ENCODE data around the gene OR6K2. TPM values are rescaled to one million over a fixed set of nuclear protein-coding genes. Genes with fewer than 3 reads are reported as not detected.
"Not testable (repeated sequence)": the region's sequence is repeated elsewhere in the genome, so short reads cannot be mapped to it uniquely, and the experiment has no call there.

OR6K2 gene, protein sequence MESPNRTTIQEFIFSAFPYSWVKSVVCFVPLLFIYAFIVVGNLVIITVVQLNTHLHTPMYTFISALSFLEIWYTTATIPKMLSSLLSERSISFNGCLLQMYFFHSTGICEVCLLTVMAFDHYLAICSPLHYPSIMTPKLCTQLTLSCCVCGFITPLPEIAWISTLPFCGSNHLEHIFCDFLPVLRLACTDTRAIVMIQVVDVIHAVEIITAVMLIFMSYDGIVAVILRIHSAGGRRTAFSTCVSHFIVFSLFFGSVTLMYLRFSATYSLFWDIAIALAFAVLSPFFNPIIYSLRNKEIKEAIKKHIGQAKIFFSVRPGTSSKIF
- total RNA-seq (ENCODE audit: insufficient read depth, low replicate concordance): 9.1 TPM

DNA sequence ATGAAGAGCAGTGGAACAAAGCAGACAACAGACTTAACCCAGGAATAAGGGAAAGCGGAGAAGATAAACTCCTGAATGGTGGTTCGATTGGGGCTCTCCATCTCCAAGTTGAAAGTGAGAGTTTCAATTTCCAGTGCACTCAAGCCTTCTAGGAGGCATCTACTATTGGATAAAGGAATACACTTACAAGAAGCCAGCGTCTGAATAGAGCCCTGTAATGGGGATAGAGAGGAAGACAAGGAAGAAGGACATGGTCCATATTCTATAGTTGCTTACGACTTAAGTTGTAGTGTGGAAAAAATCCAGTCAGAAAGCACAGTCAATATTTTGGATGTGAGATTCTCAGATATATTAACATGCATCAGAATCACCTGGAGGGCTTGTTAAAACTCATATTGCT is at the start of gene OR6K2:
Gene OR6K2 (minus strand): TSS at position 101 of the 400 bp plus-strand sequence. CDS start 0 bp downstream, at position 101.
- DNase-seq (ENCODE audit: low spot score): no peak

DNA sequence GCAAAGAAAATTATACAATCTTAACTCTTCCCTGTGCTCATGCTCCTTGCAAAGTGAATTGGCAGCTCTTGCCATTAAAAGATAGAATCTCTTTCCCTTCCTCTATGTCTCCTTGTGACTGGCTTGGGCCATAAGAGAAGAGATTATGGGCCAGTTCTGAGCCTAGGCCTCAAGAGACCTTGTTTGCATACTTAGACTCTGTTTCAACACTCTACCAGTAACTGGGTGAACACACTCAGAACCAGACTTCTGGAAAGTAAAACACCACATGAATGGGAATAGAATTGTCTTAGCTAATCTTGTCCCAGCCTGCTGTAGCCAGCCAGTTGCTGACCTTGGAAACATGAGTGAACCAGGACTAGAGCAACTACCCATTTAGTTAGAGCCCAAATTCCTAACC is 35.4 kb upstream of the OR6K2 start:
- no peak for DNase-seq (ENCODE audit: low spot score)

DNA sequence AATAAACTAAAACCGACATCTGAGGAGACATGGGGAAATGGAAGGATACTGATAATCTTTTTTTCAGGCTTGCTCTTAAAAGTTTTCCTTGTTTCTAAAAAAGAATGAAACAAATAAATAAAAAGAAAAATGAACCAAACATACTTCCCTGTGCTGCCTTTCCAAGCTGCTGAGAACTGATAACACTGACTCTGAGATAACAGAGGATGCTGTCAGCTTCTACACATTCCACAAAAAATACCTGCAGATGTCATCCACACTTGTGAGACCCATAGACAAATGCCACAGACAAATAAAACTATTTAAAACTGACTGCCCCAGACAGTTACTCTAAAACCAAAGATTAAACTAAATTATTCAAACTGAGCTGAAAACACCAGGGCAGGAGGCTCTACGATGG is 32.1 kb upstream of the OR6K2 start:
- DNase-seq (ENCODE audit: low spot score): no peak

DNA sequence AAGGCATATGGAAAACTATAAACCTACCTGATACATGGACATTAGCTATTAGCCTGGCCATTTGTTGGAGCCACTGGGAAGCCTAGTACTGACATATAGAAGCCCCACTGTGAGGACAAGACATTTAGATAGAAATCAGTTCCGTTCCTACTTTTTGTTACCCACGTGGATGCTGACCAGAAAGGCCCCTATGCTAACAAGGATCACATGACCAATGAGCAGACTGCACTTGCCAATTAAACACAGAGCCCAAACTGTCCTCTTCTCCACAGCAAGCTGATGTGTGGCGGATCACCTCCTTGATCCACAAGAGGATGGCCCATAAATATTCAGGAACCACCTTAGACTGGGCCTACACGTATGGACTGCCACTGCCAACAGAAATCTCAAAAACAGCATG is 31.3 kb upstream of the OR6K2 start:
- DNase-seq (ENCODE audit: low spot score): no peak

DNA sequence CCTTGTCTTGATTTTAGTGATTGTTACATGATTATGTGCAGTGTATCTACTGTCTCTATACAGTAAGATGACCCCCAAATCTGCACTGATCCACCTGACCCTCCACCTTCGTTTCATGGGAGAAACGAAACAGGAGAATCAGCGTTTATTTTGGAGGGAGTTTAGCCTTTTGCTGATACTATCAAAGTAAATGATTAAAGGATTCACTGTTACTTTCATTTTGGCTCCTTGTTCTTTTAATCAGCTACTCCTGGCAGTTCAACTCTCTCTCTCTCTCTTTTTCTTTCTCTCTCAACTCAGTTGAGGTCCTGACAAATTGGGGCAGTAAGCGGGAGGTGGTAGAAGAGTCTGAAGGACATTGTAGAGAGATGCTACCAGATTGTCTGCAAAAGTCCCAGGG is 30.0 kb upstream of the OR6K2 start:
- no peak for DNase-seq (ENCODE audit: low spot score)

DNA sequence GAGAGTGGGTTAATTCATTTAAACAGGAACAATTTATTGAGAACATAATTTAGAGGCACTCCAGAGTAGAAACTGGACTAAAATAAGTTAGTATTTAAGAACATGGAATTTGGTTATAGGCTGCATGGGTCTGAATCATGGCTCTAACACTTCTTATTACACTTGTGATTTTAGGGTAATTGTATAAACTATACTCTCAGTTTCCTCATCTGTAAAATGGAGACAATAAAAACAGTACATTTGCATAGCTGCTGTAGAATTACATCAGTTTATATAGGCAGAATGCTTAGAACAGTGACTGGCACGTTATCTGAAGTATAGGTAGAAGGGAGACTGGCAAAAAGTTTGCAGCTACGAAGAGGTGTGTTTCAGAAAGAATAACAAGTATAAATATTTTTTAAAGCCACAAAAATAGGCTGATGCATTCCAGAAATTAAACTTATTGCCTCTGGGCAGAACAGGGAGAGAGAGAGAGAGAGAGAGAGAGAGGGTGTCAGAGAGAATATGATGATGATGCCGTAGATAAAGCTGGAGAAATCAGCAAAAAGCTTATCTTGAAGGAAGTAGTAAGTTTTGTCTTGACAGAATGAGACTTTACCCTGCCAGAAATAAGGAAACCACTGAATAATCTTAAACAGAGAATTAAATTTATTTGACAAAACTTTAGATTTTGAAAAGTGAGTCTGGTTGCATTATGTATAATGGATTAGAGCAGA is 28.2 kb upstream of the OR6K2 start:
- peak; percentile 28 for DNase-seq (ENCODE audit: low spot score)

DNA sequence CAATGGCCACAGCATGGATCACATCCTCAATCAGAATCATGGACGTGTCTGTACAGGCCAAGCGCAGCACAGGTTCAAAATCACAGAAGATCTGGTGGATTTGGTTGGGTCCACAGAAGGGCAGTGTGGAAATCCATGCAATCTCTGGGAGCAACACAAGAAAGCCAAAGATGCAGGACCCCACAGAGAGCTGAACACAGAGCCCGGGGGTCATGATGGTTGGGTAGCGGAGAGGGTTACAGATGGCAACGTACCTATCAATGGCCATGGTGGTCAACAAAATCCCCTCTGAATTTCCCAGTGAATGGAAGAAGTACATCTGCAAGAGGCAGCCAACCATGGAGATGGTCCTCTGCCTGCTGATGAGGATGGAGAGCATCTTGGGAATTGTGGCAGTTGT is 24.0 kb upstream of the OR6K2 start:
- no peak for DNase-seq (ENCODE audit: low spot score)

DNA sequence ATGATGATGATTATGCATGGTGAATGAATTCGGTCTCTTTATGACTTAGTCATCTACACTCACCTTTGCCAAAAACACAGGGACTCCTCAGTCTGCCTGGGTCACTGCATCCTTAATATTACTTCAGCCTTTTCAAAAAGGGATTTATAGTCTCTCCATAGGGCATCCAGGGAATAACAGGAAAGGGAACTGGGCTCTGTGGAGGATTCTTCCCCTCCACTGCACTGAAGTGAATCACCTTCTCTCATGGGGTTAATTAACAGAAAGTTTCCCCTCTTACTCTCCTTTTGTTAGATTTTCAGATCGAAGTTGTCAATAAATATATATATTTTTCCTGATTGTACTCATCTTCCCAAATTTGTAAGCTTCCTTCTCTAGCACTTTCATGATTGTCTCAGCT is 20.2 kb upstream of the OR6K2 start, which contains the start of gene OR6K3:
Gene OR6K3 (minus strand): TSS at position 101 of the 400 bp plus-strand sequence. CDS start 2,605 bp downstream, outside the sequence.
- no peak for DNase-seq (ENCODE audit: low spot score)

DNA sequence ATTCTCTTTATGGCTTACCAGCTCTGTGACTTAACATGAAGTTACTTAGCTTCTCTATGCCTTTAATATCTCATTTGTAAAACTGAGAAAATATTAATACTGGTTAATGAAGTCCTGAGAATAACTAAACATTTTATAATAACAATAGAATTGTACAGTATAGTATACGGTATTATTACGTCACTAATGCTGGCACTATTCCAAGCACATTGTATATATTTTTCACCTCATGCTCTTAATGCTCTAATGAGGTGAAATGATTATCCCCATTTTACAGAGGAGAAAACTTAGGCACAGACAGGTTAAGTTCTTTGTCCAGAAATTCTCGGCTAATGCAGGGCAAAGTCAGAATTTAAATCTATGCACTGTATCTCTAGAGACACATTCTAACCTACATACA is 19.2 kb upstream of the OR6K2 start:
- DNase-seq (ENCODE audit: low spot score): no peak

DNA sequence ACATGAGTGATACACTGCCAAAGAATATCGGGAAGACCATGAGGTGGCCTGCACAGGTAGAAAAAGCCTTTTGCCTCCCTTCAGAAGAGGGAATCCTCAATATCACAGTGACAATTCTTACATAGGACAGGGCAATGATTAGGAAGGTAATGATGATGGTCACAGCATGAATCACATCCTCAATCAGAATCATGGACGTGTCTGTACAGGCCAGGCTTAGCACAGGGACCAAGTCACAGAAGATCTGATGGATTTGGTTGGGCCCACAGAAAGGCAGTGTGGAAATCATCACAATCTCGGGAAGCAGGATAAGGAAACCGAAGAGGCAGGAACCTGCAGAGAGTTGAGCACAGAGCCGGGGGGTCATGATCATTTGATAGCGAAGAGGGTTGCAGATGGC is 16.9 kb upstream of the OR6K2 start:
- no peak for DNase-seq (ENCODE audit: low spot score)

DNA sequence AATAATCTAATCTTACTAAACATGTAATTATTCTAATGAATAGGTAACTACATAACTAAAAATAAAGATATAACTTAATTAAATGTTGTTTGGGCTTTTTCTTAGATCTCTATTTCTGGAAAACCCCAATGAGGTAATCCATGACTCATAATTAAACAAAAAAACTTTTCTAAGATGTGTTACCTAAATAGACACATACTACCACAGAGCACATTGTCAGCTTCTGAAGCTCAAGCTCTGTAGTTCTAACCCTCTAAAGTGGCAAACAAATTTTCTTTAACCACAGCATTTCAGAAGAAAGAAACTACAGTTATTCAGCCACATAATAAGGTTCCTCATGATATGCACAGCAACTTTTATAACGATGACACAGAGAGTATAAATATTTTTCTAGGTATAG is 15.9 kb upstream of the OR6K2 start:
- no peak for DNase-seq (ENCODE audit: low spot score)

DNA sequence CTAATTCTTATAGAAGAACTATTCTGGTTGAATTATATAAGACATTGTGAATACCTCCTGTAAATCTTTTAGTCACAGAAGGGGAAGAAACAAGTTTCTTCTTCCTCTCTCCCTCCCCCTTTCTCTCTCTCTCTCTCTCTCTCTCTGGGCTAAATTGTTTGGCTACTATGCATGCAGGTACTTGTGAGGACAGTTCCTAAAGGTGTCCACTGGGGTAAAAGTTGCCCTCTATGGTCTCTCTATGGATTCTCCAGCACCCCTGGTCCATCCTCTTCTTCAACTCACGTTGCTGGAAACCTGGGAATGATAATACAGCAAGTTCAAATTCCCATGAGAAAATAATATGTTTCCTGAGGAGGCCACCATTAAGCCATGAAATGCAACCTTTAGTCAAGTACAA is 14.3 kb upstream of the OR6K2 start:
- DNase-seq (ENCODE audit: low spot score): no peak

DNA sequence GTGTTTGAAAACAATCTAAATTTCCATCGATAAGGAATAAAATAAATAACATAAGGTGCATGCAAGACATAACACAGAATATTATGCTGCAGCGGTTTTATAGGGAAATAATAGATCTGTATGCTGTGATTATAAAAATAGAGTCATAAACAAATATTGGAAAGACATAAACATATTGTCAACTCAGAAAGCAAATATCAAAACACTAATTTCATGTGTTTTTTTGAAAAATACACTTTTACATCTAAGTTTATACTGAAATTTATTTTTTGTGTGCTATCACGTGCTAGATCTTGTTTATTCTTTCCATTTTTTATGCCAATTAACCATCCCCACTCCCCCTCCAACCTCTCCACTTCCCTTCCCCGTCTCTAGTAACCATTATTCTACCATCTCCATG is 10.6 kb upstream of the OR6K2 start:
- no peak for DNase-seq (ENCODE audit: low spot score)

DNA sequence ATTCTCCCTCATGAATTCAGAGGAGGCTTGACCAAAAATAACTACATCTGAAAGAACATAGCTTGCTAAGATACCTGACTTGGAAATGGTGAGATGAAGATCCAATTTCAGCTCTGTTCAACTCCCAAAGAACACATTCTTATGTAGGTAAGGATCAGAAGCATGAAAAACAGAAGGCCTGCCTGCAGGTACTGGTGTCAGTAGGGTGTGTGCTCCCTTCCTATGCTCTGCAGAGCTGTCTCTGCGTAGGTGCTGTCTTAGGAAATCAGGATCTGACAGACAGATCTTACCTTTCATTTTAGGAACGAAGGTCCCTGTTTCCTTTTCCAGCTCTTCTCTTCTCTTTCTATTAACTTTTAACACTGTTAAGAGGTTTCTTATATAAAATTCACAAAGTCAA is 5.6 kb upstream of the OR6K2 start:
- no peak for DNase-seq (ENCODE audit: low spot score)

DNA sequence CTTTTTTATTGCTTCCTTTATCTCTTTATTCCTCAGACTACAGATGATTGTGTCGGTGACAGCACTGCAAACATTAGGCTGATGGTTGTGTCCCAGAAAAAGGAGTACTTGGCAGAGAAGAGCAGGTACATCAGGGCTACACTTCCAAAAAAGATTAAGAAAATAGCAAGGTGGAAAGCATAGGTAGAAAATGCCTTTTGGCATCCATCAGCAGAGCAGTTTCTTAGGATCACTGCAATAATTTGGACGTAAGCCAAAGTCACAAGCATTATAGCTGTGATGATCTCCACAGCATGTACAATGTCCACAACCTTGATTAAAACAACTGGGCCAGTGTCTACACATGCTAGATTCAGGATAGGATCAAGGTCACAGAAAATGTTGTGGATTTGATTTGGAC is 5.9 kb downstream of the OR6K2 start:
- DNase-seq (ENCODE audit: low spot score): no peak

DNA sequence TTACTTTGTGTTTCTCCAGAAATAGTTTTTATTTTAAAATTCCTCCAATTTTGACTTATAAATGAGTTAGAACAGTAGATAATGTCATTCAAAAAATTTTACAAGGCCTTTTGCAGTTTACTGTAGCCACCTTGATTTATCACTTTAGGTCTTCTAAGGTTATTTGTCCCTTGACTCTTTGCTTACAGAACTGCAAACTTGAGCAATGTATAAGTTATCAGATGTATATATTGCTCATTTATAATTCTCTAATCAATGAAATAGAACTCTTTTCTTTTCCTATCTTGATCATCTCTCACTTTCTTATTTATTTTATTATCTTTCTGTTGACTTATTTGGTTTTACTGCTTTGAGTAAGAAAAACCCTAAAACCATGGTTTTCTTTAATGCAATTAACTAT is 8.1 kb downstream of the OR6K2 start:
- no peak for DNase-seq (ENCODE audit: low spot score)

DNA sequence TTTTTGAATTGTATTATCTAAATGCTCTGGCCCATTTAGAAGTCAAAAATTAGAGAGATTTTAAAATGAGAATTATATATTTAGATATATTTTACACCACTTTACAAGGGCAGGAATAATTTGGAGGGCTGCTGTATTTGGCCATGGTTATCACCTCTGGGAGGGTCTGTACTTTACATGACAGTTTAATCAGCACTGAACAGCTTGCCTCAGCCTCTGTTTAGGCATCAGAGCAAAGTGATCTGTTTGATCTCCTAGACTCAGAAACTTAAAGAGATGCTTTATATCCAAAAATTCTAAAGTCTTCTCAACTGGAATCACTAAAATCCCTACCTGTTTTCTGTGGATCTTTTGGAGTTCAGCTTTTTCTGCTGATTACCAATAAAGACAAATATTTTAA is 8.5 kb downstream of the OR6K2 start:
- DNase-seq (ENCODE audit: low spot score): no peak

DNA sequence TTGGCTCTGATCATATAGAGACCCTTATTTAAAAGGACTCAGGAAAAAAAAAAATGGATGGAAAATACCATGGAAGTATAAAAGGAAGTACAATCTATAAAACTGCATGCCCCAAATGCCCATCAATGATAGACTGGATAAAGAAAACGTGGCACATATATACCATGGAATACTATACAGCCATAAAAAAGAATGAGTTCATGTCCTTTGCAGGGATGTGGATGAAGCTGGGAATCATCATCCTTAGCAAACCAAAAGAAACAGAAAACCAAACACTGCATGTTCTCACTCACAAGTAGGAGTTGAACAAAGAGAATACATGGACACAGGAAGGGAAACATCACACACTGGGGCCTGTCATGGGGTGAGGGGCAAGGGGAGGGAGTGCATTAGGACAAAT is 9.3 kb downstream of the OR6K2 start:
- not testable (repeated sequence) for DNase-seq (ENCODE audit: low spot score)

DNA sequence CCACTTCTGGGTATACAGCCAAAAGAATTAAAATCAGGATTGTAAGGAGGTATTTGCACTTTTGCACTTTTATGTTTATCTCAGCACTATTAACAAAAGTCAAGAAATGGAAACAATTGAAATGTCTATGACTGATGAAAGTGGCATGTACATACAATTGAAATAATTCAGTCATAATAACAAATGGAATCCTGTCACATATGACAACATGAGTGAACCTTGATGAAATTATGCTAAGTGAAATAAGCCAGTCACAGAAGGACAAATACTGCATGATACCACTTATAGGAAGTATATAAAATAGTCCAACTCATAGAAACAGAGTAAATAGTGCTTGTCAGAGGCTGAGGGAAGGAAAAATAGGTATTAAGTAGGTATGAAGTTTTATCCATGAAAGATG is 10.6 kb downstream of the OR6K2 start:
- DNase-seq (ENCODE audit: low spot score): no peak

DNA sequence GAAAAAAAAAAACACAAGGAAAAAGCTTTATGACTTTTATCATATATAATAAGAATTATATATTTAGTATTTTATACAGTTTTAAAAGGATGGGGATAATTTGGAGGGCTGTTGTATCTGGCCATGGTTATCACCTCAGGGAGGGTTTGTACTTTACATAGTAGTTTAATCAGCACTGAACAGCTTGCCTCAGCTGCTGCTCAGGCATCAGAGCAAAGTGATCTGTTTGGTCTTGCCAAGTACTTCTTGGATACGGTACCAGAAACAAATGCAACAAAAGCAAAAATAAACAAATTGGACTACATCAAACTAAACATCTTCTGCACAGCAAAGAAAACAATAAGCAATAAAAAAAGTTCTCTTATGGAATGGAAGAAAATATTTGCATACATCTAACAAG is 11.3 kb downstream of the OR6K2 start:
- DNase-seq (ENCODE audit: low spot score): no peak

DNA sequence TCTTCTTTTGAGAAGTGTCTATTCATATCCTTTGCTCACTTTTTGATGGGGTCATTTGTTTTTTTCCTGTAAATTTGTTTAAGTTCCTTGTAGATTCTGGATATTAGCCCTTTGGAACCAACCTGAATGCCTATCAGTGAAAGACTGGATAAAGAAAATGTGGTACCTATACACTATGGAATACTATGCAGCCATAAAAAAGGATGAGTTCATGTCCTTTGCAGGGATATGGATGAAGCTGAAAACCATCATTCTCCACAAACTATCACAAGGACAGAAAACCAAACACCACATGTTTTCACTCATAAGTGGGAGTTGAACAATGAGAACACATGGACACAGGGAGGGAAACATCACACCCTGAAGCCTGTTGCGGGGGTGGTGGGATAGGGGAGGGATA is 12.1 kb downstream of the OR6K2 start:
- not testable (repeated sequence) for DNase-seq (ENCODE audit: low spot score)

DNA sequence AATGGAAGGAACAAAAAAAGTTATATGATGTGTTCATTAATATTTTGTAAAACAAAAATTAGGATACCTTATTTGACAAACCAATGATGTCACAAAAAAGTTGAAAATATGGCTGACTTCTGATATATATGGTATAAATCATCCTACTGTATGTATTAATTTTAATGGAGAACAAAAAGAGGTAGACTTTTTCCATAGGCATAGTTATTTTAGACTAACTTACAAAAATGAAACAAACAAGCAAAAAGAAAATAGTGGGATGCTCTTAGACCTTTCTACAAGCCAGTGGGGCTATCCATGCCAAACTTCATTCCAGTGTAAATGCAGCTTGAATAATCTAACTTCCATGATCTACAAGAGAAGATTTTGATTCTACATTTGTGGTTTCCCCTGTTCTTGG is 13.4 kb downstream of the OR6K2 start:
- DNase-seq (ENCODE audit: low spot score): no peak

All from umbilical cord (tissue), 2 donors.